Measurements from ENCODE around the gene PKDREJ. TPM values are rescaled to one million over a fixed set of nuclear protein-coding genes. Genes with fewer than 3 reads are reported as not detected.
"Not testable (repeated sequence)": the region's sequence is repeated elsewhere in the genome, so short reads cannot be mapped to it uniquely, and the experiment has no call there.

The PKDREJ gene
- total RNA-seq, 1 experiment from 2014 or later, result 0.02 TPM

DNA sequence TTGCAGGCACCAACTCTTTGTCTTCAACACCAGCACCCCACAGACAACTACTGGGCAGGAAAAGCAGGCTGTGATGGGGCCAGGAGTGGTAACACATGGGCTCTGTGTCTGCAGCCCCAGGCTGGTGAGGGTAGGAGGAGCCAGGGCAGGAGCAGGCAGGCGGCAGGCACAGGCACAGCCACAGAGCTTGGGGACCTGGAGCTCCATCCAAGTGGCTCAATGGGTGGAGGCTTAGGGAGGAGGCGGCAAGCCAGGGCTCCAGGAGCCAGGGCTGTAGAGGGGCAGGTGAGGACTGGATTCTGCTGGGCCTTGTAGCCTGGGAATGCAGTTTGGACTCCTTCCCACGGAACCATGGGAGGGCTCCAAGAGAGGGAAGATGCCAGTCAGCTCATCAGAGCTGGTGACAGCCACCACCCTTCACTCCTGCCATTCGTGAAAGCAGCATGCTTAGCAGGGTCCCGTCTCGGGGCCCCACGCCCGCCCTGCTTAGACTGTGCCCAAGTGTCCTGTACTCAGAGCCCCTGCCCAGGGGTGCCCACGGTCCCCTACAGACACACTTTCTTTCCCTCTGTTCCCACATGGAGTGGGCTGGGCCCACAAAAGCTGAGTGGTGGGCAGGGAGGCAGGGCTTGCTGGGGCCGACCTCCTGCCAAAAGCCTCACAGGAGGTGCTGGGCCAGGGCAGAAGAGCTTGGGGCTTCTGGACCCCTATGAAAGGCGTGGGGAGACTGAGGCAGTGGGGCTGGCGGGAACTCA, 17.1 kb upstream of the PKDREJ start:
- no peak overlapping the region for H3K4me3 ChIP-seq
- H3K27ac ChIP-seq, result no peak overlapping the region
- peaks cover 3% of the 10 kb centered on the region; the same call in 1 of the 2 replicates for H3K9me3 ChIP-seq (replicated peaks)
- DNase-seq, result no peak
- H3K36me3 ChIP-seq, result peaks cover 30% of the 10 kb centered on the region
- no peaks in the 10 kb centered on the region for H3K4me1 ChIP-seq
- H3K27me3 ChIP-seq, result no peaks in the 10 kb centered on the region

- H3K4me3 ChIP-seq, result no peak overlapping the region
- no peak for DNase-seq
- H3K4me1 ChIP-seq, result no peaks in the 10 kb centered on the region
- H3K27ac ChIP-seq, result no peak overlapping the region
- no peaks in the 10 kb centered on the region for H3K27me3 ChIP-seq
- peaks cover 3% of the 10 kb centered on the region; the same call in 1 of the 2 replicates for H3K9me3 ChIP-seq (replicated peaks)
- H3K36me3 ChIP-seq, result peaks cover 32% of the 10 kb centered on the region
These were observed 15.8 kb upstream of the PKDREJ start for GRCh38 chr22:46278656-46279645.

- H3K27ac ChIP-seq, result no peak overlapping the region
- no peaks in the 10 kb centered on the region for H3K4me1 ChIP-seq
- peaks cover 3% of the 10 kb centered on the region; the same call in 1 of the 2 replicates for H3K9me3 ChIP-seq (replicated peaks)
- H3K36me3 ChIP-seq, result peaks cover 39% of the 10 kb centered on the region
- H3K4me3 ChIP-seq, result no peak overlapping the region
- DNase-seq, result no peak
- H3K27me3 ChIP-seq, result no peaks in the 10 kb centered on the region
These were observed 13.4 kb upstream of the PKDREJ start for GRCh38 chr22:46276563-46276962.

DNA sequence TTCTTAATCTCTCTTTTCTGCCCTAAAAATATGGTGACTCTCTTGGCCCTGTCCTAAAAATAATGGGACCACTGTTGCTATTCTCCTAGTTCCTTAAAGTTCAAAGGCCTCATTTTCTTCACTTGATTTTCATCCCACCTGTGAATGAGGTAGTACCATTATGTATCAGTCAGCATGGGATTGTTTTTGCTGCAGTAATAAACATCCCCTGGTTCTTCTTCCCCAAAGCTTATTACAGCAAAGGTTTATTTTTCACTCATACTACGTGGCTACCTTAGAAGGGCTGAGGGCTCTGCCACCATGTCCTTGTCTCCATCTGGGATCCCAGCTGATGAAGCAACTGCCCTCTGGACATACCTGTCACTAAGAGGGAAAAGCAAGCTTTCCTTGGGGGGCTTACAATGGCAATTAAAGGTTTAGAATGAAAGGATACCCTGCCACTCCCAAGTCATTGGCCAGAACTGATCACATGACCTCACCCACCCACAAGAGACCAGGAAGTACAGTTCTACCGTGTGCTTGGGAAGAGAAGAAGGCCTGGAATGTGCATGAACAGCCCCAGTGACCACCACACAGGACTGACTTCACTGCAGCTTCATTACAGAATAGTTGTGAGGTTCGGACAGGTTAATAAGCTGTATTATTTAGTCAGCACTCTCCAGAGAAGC, 12.4 kb upstream of the PKDREJ start:
- Histone ChIP-seq H3K9me3 (replicated peaks) (peaks cover 3% of the 10 kb centered on the region; the same call in 1 of the 2 replicates), H3K4me1 (no peaks in the 10 kb centered on the region), H3K27me3 (no peaks in the 10 kb centered on the region), H3K36me3 (peaks cover 39% of the 10 kb centered on the region), H3K4me3 (no peak overlapping the region), H3K27ac (no peak overlapping the region)
- no peak for DNase-seq

GRCh38 chr22:46274381-46274780, 11.2 kb upstream of the PKDREJ start:
- H3K4me1 ChIP-seq, result no peaks in the 10 kb centered on the region
- no peaks in the 10 kb centered on the region for H3K27me3 ChIP-seq
- DNase-seq, result no peak
- H3K27ac ChIP-seq, result no peak overlapping the region
- peaks cover 39% of the 10 kb centered on the region for H3K36me3 ChIP-seq
- peaks cover 3% of the 10 kb centered on the region; the same call in 1 of the 2 replicates for H3K9me3 ChIP-seq (replicated peaks)
- no peak overlapping the region for H3K4me3 ChIP-seq

GRCh38 chr22:46273432-46274148, 10.4 kb upstream of the PKDREJ start:
- Histone ChIP-seq H3K9me3 (replicated peaks) (peaks cover 3% of the 10 kb centered on the region; the same call in 1 of the 2 replicates), H3K36me3 (peaks cover 32% of the 10 kb centered on the region), H3K4me3 (no peak overlapping the region), H3K4me1 (no peaks in the 10 kb centered on the region), H3K27me3 (no peaks in the 10 kb centered on the region), H3K27ac (no peak overlapping the region)
- no peak for DNase-seq

- Histone ChIP-seq H3K27ac (no peak overlapping the region), H3K4me1 (no peaks in the 10 kb centered on the region), H3K9me3 (replicated peaks) (peaks cover 3% of the 10 kb centered on the region; the same call in 1 of the 2 replicates), H3K27me3 (no peaks in the 10 kb centered on the region), H3K4me3 (no peak overlapping the region), H3K36me3 (peaks cover 27% of the 10 kb centered on the region)
- DNase-seq, result no peak
These were observed 9.8 kb upstream of the PKDREJ start for GRCh38 chr22:46272762-46273431.

DNA sequence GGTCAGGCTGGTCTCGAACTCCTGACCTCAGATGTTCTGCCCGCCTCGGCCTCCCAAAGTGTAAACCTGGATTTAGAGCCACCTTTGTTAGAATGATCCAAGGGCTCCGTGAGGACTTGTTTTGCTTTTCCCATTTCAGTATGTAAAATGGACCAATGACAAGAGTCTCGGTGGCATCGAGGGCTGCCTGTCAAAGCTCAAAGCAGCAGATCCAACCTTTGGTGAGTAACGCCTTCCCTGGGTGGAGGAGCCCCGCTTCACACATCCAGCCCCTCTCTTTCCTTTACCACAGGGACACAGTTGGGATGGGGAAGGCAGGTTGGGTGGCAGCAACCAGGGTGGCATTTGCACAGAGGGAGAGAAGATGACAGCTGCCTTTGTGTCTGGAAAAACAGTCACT, 9.1 kb upstream of the PKDREJ start:
- peaks cover 3% of the 10 kb centered on the region; the same call in 1 of the 2 replicates for H3K9me3 ChIP-seq (replicated peaks)
- no peak overlapping the region for H3K4me3 ChIP-seq
- H3K4me1 ChIP-seq, result no peaks in the 10 kb centered on the region
- peaks cover 27% of the 10 kb centered on the region for H3K36me3 ChIP-seq
- no peaks in the 10 kb centered on the region for H3K27me3 ChIP-seq
- no peak for DNase-seq
- no peak overlapping the region for H3K27ac ChIP-seq

GRCh38 chr22:46269564-46269963, 6.4 kb upstream of the PKDREJ start:
- DNase-seq, result no peak
- Histone ChIP-seq H3K27ac (no peak overlapping the region), H3K4me3 (no peak overlapping the region), H3K4me1 (no peaks in the 10 kb centered on the region), H3K36me3 (peaks cover 14% of the 10 kb centered on the region; the same call in 1 of the 2 replicates), H3K9me3 (replicated peaks) (peaks cover 6% of the 10 kb centered on the region), H3K27me3 (no peaks in the 10 kb centered on the region)

GRCh38 chr22:46267431-46268279, 4.5 kb upstream of the PKDREJ start, which contains the start of gene TTC38:
TTC38 (plus strand) TSS chr22:46268008; CDS start chr22:46268040, 32 bp downstream.
- peak; percentile 91 to 93 for DNase-seq
- peaks cover 6% of the 10 kb centered on the region for H3K9me3 ChIP-seq (replicated peaks)
- no peaks in the 10 kb centered on the region for H3K4me1 ChIP-seq
- 0 out of 2 replicates have a peak, but pooled peaks cover 2% of the 10 kb centered on the region for H3K36me3 ChIP-seq
- no peaks in the 10 kb centered on the region for H3K27me3 ChIP-seq
- peak within 1 kb of the TSS; percentile 70 for H3K4me3 ChIP-seq
- H3K27ac ChIP-seq, result peak within 1 kb of the TSS; percentile 17; the same call in 1 of the 2 replicates

- DNase-seq; H3K4me3 ChIP-seq; H3K9me3 ChIP-seq (replicated peaks); H3K4me1 ChIP-seq; H3K27me3 ChIP-seq; H3K36me3 ChIP-seq; H3K27ac ChIP-seq: not testable (repeated sequence)
These were observed 2.5 kb upstream of the PKDREJ start for GRCh38 chr22:46265627-46266026.

- DNase-seq; H3K27ac ChIP-seq; H3K27me3 ChIP-seq; H3K4me3 ChIP-seq; H3K36me3 ChIP-seq; H3K9me3 ChIP-seq (replicated peaks); H3K4me1 ChIP-seq: not testable (repeated sequence)
These were observed 1.4 kb upstream of the PKDREJ start for GRCh38 chr22:46264520-46264919.
